ENCODE measurements around the gene ATP13A3.
"Not testable (repeated sequence)": the region's sequence is repeated elsewhere in the genome, so short reads cannot be mapped to it uniquely, and the experiment has no call there.

Gene ATP13A3

DNA sequence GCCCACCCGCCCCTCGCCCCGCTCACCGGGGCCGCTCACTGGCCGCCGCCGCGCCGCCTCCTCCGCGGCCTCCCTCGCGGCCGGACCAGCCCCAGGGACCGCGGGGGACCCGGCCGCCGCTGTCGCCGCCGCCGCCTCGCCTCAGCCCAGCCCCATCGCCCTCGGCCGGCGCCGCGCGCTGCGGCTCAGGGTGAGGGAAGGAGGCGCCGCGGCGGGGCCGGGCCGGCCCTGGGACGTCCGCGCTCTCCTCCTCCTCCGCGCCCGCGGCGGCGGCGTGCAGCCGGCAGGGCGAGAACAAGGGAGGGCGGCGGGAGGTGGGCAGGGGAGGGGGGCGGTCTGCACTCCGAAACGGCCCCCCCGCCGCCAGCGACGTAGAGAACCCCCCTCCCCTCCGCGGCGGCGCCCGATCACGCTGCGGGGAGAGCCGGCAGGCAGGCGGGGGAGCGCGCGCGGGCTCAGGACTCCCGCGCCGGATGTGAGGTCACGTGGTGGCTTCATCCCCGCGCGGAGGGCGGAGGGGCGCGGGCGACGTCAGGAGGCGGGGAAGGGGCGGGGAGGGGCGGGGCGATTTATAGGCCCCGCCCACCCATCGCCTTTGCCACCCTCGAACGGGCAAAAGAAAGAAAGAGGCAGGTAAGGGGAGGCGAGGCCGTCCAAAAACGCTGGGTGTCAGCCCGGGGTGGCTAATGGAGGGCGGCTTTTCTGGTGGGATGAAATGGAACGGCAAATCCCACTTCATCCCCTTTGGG, at the start of gene ATP13A3:
TSS of gene ATP13A3 (minus strand) at position 463 of the 749 bp plus-strand sequence. CDS start 24,812 bp downstream, outside the sequence.
- peak; percentile 65 to 80 for DNase-seq (ENCODE audit: extremely low read depth in 1 of 2, low read depth in 1 of 2)

GRCh38 chr3:194535199-194535598, 48.4 kb upstream of the ATP13A3 start:
- DNase-seq (ENCODE audit: extremely low read depth in 1 of 2, low read depth in 1 of 2): not testable (repeated sequence)

DNA sequence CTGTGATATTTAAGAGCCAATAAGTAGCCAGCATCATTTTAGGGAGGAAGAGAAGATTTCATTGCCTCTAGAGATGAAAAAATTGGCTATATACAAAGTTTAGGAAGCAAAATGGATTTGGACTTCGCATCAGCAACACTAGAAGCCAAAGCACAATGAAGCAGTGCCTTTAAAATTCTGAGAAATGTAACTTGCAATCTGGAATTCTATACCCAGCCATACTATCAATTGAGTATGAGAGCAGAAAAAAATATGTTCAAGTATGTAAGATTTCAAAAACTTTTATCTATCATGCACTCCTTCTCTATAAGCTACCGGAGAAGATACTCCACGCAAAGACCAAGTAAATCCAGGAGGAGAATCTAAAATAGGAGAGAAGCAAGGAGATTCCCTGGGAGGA, 47.4 kb upstream of the ATP13A3 start:
- DNase-seq (ENCODE audit: extremely low read depth in 1 of 2, low read depth in 1 of 2): no peak

- DNase-seq (ENCODE audit: extremely low read depth in 1 of 2, low read depth in 1 of 2): no peak
Observed at GRCh38 chr3:194532591-194532990, 45.8 kb upstream of the ATP13A3 start.

DNA sequence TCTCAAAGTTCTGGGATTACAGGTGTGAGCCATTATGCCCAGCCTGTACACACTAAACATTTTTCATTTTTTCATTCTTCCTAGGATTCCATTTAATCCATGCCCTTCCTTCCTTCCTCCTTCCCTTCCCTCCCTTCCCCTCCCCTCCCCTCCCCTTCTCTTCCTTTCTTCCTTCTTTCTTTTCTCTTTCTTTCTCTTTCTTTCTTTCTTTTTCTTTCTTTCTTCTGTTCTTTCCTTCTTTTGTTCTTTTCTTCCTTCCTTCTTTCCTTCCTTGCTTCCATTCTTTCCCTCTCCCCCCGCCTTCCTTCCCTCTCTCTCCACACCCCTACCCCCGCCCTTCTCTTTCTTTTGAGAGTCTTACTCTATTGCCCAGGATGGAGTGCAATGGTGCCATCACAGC, 40.9 kb upstream of the ATP13A3 start:
- no peak for DNase-seq (ENCODE audit: extremely low read depth in 1 of 2, low read depth in 1 of 2)

GRCh38 chr3:194526164-194526563, 39.4 kb upstream of the ATP13A3 start:
- DNase-seq (ENCODE audit: extremely low read depth in 1 of 2, low read depth in 1 of 2): no peak

GRCh38 chr3:194522579-194523046, 35.8 kb upstream of the ATP13A3 start:
- DNase-seq (ENCODE audit: extremely low read depth in 1 of 2, low read depth in 1 of 2): no peak

DNA sequence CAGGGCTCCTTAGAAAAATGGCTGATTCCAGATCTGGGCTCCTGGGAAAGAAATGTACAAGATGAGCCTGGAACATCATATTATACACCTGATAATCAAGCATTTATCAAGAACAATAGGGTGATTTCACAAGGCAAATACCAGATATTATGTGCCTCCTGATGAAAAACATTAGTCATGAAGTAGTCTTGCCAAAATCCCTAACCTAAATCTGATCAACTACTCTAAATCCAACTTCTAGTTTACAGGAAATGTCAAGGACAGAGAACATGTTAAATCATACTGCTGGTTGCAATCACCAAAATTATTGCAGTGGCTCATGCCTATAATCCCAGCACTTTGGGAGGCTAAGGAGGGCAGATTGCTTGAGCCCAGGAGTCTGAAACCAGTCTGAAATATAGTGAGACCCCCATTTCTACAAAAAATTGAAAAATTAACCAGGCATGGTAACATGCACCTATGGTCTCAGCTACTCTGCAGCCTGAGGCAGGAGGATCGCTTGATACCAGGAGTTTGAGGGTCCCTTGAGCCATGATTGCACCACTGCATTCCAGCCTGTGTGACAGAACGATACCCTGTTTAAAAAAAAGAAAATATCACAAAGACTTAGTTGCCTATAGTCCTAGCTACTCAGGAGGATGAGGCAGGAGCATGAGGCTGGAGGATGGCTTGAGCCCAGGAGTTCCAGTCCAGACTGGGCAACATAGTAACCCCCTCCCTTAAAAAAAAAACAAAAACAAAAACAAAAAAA, 34.9 kb upstream of the ATP13A3 start:
- DNase-seq (ENCODE audit: extremely low read depth in 1 of 2, low read depth in 1 of 2): no peak

DNA sequence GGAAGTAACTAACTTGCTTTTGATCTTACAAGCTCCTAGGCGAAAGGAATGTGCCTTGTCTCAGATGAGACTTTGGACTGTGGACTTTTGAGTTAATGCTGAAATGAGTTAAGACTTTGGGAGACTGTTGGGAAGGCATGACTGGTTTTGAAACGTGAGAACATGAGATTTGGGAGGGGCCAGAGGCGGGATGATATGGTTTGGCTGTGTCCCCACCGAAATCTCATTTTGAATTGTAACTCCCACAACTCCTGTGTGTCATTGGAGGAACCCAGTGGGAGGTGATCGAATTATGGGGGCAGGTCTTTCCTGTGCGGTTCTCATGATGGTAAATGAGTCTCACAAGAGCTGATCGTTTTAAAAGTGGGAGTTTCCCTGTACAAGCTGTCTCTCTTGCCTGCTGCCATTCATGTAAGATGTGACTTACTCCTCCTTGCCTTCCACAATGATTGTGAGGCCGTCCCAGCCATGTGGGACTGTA, 33.9 kb upstream of the ATP13A3 start:
- DNase-seq (ENCODE audit: extremely low read depth in 1 of 2, low read depth in 1 of 2): not testable (repeated sequence)

DNA sequence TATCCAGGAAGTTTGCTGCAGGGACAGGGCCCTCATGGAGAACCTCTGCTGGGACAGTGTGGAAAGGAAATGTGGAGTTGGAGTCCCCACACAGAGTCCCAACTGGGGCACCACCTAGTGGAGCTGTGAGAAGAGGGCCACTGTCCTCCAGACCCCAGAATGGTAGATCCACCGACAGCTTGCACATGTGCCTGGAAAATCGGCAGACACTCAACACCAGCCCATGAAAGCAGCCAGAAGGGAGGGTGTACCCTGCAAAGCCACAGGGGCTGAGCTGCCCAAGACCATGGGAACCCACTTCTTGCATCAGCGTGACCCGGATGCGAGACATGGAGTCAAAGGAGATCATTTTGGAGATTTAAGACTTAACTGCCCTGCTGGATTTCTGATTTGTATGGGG, 33.4 kb upstream of the ATP13A3 start:
- DNase-seq (ENCODE audit: extremely low read depth in 1 of 2, low read depth in 1 of 2): not testable (repeated sequence)

GRCh38 chr3:194518652-194519051, 31.9 kb upstream of the ATP13A3 start:
- no peak for DNase-seq (ENCODE audit: extremely low read depth in 1 of 2, low read depth in 1 of 2)

DNA sequence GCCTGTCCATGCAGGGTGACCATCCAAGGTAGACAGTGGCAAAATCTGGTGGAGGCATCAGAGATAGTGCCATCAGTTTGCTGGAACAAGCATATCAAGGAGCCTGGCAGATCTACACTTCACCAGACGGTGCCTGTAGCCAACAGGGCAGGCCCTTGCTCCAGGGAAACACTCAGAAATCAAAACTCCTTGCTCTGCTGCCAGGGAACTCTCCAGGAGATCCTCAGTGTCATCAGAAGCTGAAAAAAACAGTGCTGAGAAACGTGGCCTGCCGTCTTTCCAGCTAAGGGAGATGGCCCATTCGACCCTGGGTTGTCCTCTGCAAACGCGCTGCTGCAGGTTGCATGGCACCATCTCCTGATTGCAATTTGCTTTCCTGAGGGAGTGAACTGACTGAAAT, 30.5 kb upstream of the ATP13A3 start:
- no peak for DNase-seq (ENCODE audit: extremely low read depth in 1 of 2, low read depth in 1 of 2)

DNA sequence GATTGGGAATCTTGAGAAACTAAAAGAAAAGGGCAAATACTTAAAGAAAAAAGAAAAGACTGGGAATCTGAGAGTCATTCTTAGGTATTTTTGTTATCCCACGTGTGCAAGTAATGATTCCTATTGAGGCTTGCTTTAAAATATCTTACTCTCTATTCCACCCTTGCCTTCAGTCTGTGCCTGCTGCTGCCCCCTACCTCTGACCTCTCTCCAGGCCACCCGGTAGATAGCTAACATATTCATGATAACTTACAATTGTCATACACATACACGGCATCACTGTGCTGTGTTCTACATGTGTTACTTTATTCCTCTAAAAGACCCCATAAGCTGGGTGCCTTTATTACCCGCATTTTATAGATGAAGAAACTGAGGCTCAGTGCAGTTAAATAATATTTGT, 27.8 kb upstream of the ATP13A3 start:
- no peak for DNase-seq (ENCODE audit: extremely low read depth in 1 of 2, low read depth in 1 of 2)

DNA sequence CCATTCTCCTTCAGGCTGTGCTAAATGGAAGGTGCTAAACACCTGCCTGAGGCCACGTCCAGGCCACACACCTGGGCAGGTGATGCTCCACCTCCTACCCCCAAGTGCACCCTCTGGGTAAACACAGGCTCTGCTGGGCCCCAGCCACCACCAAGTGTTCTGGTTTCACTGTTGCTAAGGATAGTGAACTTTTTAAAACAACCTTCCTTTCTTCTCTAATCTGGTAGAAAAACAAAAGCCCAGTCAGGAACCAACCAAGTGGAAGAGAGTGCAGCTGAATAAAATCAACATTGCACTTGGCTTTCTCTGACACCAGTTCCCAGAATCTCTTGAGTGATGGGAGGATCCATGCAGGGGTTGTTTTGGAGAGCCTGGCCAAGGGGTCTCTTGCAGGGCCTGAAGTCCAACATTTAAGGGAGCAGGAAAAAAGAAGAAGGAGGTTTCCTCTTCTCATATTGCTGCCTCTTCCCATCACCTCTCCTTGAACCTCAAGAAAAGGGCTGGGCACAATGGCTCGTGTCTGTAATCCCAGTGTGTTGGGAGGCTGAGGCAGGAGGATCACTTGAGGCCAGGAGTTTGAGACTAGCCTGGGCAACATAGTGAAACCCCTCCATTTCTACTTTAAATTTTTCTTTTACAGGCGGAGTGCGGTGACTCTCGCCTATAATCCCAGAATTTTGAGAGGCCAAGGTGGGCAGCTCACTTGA, 26.2 kb upstream of the ATP13A3 start:
- no peak for DNase-seq (ENCODE audit: extremely low read depth in 1 of 2, low read depth in 1 of 2)

DNA sequence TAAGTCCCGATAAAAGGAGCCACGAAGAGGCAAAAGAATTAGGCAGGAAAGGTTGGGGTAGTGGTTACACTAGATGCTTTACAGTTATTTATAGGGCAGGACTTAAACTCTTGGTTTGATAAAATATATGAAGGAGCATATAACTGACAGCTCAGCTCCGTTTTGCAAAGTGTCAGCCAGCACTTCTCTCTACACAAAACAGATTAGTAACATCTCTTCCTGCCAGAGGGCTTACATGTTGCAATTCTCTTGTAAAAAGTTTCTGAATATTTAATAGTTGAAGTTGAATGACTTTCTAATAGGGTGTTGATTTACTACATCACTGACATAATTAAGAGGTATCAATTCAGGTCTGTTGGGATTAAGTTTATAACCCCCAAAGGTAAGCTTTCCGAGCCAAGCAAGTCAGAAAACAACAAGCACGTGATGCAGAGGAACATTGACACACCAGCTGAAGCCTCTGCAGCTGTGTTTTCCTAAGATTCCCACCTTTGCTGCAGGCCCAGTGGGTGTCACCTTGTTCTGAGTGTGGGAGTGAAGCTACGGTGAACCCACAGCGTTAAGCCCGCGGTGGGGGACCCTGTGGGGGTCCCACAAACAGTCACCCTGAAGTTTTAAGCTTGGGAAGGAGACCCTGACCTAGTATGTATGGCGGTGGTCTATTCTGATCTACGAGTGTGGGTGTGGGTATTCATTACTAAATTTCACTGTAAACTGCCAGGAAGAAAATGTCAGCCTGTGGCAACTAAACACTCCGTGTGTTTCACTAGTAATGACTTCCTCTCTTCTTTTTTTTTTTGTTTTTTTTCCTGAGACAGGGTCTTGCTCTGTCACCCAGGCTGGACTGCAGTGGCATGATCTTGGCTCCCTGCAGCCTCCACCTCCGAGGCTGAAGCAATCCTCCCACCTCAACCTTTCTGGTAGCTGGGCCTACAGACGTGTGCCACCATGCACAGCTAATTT, 22.0 kb upstream of the ATP13A3 start:
- no peak for DNase-seq (ENCODE audit: extremely low read depth in 1 of 2, low read depth in 1 of 2)

DNA sequence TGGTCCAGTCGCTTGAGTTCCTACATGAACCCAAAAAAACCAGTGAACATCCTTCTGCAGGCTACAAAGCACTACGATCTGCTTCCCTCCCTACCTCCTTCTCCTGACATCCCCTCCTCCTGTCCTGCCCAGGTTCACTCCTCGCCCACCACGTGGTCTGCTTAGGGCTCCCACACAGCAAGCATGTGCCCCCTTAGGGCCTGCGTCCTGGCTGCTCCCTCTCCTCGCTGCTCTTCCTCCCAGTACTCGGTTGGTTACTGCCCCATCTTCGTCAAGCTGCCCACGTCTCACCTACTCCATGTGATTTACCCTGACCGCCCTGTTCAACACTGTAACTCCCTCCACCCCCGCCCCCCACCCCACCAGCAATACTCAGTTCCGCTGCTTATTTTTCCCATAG, 20.8 kb upstream of the ATP13A3 start:
- no peak for DNase-seq (ENCODE audit: extremely low read depth in 1 of 2, low read depth in 1 of 2)

- no peak for DNase-seq (ENCODE audit: extremely low read depth in 1 of 2, low read depth in 1 of 2)
Observed at GRCh38 chr3:194505791-194506415, 19.1 kb upstream of the ATP13A3 start.

DNA sequence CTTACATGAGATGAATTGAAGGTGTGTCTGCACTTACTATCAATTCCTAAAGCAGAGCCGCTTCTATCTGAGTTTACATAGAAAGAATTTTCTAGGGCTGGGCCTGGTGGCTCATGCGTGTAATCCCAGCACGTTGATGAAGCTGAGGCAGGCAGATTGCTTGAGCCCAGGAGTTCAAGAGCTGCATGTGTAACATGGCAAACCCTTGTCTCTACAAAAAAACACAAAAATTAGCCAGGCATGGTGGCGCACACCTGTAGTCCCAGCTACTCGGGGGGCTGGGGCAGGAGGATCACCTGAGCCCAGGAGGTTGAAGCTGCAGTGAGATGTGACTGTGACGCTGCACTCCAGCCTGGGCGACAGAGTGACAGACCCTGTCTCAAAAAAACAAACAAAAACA, 18.1 kb upstream of the ATP13A3 start:
- no peak for DNase-seq (ENCODE audit: extremely low read depth in 1 of 2, low read depth in 1 of 2)

DNA sequence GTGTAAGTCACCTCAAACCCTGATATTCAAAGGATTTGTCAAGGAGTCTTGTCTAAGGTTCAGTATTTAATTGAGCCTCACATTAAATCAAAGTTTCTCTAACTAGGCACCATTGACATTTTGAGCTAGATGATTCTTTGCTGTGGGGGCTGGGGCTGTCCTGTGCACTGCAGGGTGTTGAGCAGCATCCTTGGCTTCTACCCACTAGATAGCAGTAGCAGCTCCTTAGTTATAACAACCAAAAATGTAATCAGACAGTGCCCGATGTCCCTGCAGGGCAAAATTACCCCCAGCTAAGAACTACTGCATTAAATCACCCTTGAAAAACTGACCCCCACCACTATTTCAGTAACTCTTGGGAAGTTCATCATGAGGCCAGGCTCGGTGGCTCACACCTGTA, 17.3 kb upstream of the ATP13A3 start:
- no peak for DNase-seq (ENCODE audit: extremely low read depth in 1 of 2, low read depth in 1 of 2)

- DNase-seq (ENCODE audit: extremely low read depth in 1 of 2, low read depth in 1 of 2): no peak
Observed at GRCh38 chr3:194503081-194503531, 16.3 kb upstream of the ATP13A3 start.

All from activated CD8-positive, alpha-beta memory T cell treated with anti-CD3 and anti-CD28 coated beads for 1 hour (primary cell).